ENCODE results near the gene SIPA1L3.
A peak's percentile ranks its signal among the peaks of the same experiment; 100 is the strongest.
"Not testable (repeated sequence)": the region's sequence is repeated elsewhere in the genome, so short reads cannot be mapped to it uniquely, and the experiment has no call there.

The SIPA1L3 gene

DNA sequence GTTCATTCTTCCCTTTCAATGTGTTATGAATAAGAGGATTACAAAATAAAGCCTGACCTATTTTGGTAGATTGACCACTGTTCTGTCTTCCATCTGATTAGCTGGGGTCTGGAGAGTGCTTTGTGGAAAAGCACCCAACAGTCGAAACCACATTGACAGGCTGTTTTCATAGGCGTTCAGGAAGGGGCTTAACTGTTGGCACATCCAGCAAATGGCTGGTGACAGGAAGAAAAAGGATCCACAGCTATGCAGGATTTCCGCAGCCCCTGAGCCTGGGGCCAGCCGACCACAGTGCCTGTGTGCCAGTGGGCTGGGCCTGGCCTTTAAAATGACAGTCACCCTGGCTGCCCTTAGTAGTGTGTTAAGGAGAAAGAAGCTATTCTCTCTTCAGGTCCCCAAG, 113.3 kb downstream of the SIPA1L3 start:
- ATAC-seq: no peak
- DNase-seq: no peak

DNA sequence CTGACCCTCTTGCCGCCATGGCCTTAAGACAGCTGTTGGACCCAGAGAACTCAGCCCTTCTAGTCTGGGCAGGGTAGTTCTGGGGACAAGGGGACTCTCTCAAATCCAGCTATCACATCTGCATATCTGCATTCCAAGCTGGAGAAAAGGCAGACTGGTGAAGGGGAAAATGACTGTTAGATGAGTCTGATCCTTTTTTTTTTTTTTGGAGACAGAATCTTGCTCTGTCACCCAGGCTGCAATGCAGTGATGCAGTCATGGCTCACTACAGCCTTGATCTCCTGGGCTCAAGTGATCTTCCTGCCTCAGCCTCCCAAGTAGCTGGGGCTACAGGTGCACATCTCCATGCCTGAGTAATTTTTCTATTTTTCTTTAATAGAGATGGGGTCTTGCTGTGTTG, 114.3 kb downstream of the SIPA1L3 start:
- ATAC-seq: no peak
- no peak for DNase-seq

DNA sequence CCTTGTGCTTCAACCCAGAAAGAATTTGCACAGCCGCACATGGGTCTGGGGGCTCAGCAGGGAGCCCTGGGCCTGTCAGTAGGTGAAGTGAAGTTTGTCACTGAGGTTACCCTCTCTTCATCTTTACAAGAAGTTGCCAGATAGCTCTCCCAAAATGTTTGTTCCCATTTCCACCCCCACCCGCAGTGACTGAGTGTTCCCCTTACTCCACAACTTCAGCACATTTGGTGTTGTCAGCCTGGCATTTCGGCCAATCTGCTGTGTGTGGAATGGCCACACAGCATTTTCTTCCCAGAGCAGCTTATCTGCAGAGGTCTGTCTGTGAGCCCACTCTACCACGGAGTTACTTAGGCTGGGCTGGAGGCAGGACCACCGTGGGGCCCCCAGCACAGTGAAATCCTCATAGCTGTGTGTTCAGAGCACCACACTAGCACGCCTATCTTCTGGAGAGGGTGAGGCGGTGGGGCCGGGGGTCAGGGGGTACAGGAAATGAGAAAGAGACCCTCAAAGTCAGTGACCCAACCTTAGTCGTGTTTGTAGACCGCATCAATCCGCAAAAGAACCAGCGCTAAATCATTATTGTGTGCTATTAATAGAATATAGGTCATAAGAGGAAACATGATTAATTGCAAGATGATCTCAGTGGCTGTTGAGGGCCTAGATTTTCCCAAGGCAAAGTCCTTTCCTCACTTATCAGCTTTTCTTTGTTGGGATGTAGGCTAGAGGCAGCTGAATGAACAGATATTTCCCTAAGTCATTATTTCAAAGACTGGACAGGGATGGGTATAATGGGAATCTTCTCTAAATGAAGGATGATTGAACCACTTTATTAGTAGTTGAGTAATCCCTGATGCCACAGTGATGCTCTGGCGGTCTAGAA, 116.0 kb downstream of the SIPA1L3 start:
- no peak for ATAC-seq
- DNase-seq: no peak

DNA sequence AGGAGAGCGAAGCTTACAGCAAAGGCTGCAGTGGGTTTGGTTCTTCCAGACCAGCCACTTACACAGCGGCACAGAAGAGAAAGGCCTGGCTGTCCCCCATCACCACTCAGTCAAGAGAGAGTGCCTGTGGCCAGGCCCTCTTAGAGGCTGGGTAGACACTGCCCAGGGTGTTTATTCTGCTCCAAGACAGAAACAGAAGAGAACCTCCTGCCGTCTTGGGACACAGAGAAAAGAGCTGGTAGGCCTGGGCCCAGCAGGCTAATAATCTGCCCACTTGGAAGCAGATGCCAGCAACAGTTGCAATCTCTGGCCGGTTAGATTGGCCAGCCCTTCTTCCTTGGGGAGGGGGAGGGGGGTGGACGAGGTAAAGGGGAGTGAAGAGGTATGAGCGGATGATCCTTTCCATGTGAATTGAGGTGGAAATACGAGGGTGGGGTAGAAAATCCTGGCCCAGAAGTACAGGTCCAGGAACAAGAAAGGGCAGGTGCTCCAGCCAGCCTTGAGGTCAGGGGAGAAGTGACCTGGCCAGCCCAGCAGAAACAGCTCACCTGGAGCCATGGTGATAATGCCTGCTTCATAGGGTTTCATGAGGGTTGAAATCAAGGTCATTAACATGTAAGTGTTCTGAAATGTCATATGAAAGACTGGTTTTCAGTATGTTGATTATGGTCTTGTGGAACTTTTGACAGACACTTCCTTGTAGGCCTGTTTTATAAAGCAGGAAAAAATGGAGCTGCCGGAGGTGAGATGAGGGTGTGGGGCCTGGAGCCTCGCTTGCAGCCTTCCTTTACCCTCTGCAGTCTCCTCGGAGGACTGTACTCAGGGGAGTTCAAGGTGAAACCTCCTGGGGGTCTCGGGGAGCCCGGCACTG, 116.9 kb downstream of the SIPA1L3 start:
- ATAC-seq (no peak), DNase-seq (no peak)

DNA sequence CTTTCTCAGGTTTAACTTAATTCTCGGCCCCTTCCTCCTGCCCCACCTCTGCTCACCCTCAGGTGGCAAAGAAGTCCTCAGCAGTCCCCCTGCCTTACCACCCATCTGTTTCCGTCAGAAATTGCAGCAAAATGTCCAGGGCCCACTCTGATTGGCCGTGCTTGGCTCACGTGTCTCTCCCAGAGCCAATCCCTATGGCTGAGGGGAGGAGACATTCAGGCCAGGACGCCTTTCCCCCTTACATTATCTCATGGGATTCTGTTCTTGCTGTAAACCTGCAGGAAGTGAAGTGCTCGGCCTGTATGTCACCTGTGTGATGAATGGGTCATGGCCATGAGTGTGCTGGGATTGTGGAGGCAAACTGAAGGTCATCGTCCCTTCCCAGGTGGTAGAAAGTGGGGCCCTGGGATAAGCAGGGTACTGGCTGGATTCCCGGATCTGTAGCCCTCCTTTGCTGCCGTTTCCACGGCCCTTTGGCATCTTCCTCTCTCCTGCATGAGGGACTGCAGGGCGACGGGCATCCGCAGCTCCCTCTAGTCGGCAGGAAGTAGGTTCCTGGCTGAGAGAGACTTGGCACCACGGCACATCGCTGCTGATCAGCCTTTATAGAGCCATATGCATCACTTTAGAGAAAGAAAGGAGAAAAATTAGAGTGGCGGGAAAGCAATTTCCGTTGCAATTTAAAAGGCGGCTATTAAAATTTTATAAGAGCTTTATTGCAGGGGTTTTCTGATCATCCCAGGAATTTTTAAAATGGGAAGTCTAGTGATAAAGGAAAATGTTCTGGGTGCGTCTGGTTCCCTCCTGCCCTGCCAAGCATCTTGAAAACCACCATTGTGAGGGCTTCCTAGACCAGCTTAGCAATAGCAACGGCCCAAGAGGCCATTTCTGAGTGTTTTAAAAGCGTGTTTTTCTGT, 118.2 kb downstream of the SIPA1L3 start:
- ATAC-seq: no peak
- DNase-seq: no peak

DNA sequence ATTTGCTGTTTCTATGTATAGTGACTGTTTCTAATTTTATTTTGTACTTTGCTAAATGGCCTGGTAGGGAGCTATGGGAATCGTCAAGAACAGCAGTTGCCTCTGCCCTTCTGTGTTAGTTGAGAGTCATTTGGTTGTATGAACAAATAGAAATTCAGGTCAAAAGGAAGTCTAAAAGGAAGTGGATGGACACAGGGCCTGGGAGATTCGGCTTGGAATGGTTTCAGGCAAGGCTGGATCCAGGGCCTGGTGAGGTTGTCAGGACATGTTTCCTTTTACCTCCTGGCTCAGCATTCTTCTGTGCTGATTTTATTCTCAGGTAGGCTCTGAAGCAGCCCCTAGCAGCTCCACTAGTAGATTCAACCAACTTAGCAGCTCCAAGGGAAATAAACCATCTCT, 118.9 kb downstream of the SIPA1L3 start:
- ATAC-seq (no peak), DNase-seq (no peak)

DNA sequence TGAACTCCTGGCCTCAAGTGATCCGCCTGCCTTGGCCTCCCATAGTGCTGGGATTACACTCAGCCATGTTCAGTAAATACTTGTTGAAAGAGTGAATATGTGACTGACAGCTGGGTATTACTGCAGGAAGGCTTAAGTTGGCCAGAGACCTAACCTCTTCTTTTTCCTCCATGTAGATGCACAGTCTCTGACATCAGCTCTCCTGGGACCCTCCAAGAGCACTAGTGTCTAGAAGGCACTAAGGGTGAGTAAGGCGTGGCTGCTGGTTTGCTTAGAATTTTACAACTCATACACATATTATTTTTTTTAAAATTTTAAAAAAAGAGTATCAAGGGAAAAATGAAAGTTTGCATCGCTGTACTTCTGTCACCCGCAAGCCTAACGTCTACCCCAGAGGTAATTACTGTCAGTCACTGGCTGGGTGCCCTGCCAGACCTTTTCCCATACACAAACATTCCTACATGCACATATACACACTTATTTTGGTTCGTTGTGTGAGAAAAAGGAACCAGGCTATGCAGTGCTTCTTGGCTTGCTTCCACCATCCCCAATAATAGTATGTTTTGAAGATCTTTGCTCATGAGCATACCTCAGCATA, 122.0 kb downstream of the SIPA1L3 start:
- ATAC-seq (no peak), DNase-seq (no peak)

DNA sequence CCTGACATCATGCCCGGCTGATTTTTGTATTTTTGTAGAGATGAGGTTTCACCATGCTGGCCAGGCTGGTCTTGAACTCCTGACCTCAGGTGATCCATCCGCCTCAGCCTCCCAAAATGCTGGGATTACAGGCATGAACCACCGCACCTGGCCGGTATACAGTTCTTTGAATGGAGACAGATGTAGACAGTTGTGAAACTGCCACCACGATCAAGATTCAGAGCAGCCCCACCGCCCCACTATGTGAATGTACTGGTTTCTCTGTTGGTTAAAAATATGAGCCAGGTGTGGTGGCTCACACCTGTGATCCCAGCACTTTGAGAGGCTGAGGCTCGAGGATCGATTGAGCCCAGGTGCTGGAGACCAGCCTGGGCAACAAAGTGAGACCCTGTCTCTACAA, 123.0 kb downstream of the SIPA1L3 start:
- not testable (repeated sequence) for ATAC-seq, DNase-seq

DNA sequence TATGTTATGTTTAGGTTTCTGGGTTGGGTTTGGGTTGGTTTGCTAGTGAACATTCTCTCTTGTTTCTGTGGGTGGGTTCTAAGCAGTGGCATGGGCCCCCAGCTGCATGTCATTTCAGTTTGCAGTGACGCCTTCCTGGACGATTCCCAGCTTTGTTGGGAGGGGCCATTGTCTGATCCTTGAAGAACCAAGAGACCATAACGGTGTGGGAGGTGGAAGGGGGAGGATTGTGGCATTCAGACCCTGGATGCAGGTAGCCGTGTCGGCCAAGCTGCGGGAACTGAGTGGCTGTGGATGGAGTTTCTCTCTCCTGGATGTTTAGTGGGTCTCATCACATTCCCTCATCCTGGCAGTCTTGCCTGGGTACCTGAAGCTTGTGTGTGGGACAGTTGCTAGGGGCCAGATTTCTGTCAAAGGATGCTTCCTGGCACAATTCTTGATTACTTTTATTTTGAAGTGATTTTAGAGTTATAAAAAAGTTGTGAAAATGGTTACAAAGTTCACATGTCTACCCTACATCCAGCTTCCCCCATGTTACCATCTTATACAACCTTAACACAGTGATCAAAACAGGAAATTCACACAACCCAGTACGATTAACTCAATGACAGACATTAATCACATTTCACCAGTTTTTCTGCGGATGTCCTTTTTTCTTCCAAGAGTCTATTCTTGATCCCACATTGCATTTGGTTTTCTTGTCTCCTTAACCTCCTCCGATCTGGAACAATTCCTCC, 123.8 kb downstream of the SIPA1L3 start:
- no peak for ATAC-seq
- DNase-seq: no peak

DNA sequence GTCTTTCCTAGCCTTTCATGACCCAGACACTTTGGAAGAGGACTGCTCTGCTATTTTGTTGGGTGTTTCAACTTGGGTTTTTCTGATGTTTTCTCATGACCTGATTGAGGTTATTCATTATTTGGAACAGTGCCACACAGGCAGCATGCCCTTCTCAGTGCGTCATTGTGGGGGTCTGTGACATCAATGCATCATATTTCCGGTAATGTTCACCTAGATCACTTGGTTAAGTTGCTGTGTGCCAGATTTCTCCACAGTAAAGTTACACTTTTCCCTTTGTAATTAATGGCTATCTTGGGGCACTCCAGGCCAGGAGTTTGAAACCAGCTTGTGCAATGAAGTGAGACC, 124.4 kb downstream of the SIPA1L3 start:
- ATAC-seq (no peak), DNase-seq (no peak)

DNA sequence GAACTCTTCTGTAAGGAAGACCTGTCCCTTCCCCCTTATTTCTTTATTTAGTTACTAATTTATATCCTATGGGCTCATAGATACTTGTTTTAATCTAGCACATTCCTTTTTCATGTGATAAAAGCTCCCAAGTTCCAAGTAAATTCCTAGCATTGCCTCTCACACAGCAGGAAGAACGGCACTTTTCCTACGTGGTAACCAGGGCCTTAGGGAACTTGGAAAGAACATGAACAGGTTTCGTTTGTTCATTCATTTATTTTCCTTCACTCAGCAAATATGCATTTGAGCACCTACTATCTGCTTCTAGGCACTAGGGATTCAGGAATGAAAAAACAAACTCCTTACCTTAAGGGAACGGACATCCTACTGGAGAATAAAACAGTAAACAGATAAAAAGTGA, 125.1 kb downstream of the SIPA1L3 start:
- no peak for DNase-seq
- ATAC-seq: no peak

DNA sequence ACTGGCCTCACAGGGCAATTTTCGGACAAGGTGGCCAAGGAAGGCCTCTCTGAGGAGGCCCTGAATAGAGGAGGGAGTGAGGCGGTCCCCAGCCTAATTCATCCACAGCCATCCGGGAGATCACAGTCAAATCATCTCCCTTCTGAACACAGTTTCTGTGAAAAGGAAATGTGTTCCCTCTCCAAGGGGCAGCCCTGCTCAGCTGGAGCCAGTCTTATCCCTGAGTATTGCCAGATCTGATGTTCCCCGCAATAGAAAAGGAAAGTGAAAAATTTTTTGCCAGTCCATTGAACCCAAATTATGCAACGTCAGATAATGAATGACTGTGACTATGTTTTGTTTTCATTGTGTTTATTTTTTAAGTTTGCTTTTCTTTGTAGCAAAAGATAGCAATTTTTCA, 125.9 kb downstream of the SIPA1L3 start:
- no peak for ATAC-seq
- DNase-seq: no peak

DNA sequence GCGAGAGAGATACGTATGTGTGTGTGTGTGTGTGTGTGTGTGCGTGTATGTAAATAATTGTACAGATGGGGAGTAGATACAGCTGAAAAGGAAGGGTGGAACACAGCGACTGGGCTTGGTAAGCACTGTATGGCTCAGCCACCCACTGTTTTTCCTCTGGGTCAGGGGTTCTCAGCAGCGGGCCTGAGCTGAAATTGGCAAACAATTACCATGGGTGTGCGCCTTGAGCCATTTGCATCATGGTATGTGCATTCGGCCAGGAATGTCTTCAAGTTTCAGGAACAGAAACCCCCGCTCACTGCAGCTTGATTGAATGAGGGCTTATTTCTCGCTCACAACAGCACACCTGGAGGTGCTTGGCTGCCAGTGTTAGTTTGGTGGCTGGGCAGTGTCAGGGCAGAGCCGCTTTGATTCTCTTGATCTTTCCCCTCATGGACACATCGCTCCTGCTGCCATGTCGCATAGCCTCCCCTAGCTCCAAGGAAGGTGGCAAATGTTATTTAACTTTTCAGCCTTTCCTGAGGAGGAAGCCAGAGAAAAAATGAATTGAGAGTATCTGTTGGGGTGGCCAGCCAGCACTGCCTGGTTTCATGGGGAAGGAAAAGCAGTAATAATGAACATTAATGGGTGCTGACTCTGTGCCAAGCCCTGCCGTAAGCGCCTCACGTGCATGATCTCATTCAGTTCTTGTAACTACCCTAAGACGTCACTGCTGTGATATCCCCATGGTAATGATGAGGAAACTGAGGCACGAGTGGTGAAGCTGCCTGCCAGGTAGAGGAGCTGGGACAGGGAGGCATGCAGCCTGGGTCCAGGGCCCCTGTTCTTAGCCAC, 126.9 kb downstream of the SIPA1L3 start:
- DNase-seq (no peak), ATAC-seq (peak; percentile 33)

DNA sequence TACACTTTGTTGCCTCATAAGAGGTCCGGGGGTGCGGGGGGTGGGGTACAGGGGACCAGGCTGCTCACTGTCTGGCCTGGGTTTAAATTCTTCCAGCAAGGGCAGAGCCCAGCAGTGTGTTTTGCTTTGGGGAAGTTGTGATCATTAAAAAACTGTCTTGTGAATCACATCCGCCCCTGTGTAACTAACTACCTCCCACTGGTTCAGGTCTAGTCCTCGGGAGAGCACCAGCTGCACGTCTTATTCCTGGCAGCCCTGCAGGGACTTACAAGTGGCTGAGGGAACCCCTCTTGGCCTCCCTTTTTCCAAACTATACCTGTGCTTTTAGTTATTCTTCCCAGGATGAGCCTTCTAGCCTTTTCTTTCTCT, 127.5 kb downstream of the SIPA1L3 start:
- DNase-seq (no peak), ATAC-seq (no peak)

DNA sequence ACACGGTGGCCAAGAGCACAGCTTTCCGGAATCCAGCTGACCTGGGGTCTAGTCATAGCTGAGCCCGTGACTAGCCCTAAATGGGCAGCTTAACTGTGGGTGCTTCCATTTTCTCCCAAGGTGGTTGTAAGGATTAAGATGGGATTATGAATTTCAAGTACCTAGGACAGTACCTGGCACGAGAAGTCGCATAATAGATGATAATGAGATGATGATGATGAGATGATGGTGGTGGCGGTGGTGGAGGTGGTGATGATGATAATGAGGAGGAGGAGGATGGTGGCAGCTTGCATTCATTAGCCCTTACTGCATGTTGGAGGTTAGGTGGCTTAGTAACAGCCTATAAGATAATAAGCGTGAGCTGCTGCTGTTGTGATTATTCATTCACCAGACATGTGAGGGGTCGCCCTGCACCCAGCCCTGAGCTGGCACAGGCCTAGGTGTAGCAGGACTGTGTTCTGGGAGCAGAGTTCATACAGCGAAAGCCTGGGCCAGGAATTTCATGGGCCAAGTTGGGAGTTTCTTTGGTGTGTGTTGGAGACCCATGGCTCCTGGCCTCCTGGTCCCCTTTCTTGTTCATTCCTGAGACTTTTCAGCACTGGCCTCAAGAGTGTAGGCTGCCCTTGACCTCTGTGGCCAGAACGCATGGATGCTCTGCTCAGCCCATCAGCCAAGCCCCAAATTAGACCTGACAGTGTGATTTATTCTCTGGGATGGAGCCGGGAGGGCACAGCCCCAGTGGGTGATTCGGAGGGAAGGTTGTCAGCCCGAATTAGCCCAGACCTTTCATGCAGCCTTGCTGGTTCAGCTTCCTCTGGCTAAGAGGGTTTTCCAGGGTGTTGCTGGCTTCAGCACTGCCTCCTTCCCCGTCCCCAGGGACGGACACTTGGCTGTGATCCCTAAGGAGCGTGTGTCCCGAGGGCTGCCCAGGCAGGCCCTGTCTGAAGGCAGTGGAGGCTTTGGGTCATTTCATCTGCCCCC, 128.8 kb downstream of the SIPA1L3 start:
- ATAC-seq: no peak
- DNase-seq: no peak

DNA sequence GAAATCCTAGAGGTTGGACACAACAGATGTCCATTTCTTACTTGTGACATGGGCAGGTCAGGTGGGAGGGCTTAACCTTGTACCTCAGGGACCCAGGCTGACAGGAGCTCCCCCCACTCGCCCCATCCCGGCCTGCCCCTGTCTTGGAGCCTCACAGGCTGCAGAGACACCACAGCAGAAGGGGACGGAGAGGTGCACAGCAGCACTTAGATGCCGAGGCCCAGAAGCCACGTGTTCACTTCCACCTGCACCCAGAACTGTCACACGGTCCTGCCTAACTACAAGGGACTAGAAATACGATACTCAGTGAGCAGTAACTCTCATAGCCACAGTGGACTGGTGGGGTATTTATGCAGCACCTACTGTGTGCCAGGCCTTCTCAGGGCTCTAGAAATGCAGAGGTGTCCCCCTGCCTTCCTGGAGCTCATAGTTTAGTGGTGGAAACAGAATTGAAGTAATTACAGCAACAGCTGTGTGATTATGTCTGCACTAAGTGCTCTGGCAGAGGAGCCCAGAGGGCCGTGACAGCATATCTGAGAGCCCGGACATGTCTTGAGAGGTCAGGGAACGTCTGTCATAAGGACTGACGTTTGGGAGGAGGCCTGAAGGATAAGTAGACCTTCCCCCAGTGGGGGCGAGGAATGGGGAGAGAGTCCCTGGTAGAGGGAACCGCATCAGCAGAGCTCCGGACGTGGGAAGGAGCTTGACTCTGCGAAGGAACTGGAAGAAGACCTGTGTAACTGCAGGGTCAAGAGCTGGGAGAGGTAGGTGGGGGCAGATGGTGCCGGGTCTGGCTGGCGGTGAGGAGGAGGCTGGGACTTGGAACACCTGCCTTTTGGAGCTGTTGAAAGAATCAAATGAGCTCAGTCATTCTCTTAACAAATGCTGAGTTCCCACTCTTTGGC, 130.0 kb downstream of the SIPA1L3 start:
- no peak for DNase-seq
- no peak for ATAC-seq

DNA sequence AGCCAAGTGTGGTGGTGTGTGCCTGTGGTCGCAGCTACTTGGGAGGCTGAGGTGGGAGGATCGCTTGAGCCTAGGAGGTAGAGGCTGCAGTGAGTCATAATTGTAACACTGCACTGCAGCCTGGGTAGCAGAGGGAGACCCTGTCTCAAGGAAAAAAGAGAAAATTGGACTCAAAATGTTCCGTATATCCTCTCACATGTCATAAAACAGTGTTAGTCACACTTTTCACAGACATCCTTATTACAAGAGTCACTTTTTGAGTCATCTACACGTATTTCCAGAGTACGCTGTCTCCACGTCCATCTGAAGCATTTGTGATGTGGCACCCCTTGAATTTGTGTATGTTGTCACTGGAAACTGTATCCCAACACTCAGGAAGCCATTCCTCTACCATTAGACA, 133.0 kb downstream of the SIPA1L3 start:
- ATAC-seq: peak; percentile 41
- no peak for DNase-seq

DNA sequence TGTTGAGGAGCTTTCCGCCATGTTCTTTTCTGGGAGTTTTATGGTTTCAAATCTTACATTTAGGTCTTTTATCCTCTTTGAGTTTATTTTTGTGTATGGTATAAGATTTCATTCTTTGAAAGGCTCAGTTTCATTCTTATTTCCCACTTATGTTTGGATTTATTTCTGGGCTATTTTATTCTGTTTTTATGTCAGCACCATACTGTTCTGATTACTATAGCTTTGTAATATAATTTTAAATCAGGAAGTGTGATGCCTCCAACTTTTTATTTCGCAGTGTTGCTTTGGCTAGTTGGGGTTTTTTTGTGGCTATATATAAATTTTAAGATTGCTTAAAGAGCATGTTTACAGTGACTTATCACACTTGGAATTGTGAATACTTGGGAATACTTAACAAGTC, 135.1 kb downstream of the SIPA1L3 start:
- no peak for ATAC-seq
- DNase-seq: no peak
